HepG2 (cell line): Measurements from ENCODE around the gene ACADSB. TPM values are rescaled to one million over a fixed set of nuclear protein-coding genes. Genes with fewer than 3 reads are reported as not detected.

Source experiments
- ATRX ChIP-seq: sonication (generic); formaldehyde crosslinking; IDR thresholded peaks from 2 replicates; pipeline ENCODE4 v1.4.0; 2020; ENCODE audit warnings: missing genetic modification reagents, borderline replicate concordance
- CENPBD1 ChIP-seq: sonication (generic); formaldehyde crosslinking; IDR thresholded peaks from 2 replicates; pipeline ENCODE4 v1.8.0; 2022; ENCODE audit warnings: missing genetic modification reagents, low read depth, mild to moderate bottlenecking, borderline replicate concordance
- CREB3 ChIP-seq: sonication (generic); formaldehyde crosslinking; IDR thresholded peaks from 2 replicates; pipeline ENCODE4 v1.5.0; 2020; ENCODE audit warnings: missing genetic modification reagents
- EEA1 ChIP-seq: sonication (generic); formaldehyde crosslinking; IDR thresholded peaks from 2 replicates; pipeline ENCODE4 v1.5.1; 2020; ENCODE audit warnings: mild to moderate bottlenecking, missing genetic modification reagents, borderline replicate concordance
- ELF4 ChIP-seq: sonication (generic); formaldehyde crosslinking; IDR thresholded peaks from 2 replicates; pipeline ENCODE4 v1.5.0; 2020; ENCODE audit warnings: missing genetic modification reagents, mild to moderate bottlenecking, moderate library complexity, borderline replicate concordance
- HCFC1 ChIP-seq: fragments of 150-350 bp; IDR thresholded peaks from 2 replicates; pipeline ENCODE4 v1.6.1; 2014; ENCODE audit warnings: low read depth, low read length
- MBD4 ChIP-seq: IDR thresholded peaks from 2 replicates; pipeline ENCODE4 v1.6.1; 2012; ENCODE audit warnings: low read length, inconsistent platforms, borderline replicate concordance
- MLXIP ChIP-seq: sonication (generic); formaldehyde crosslinking; IDR thresholded peaks from 2 replicates; pipeline ENCODE4 v1.9.0; 2021; ENCODE audit warnings: missing genetic modification reagents, borderline replicate concordance
- NFIC ChIP-seq: IDR thresholded peaks from 2 replicates; pipeline ENCODE4 v1.6.1; 2012; ENCODE audit warnings: mild to moderate bottlenecking, low read length, inconsistent platforms
- NFKB2 ChIP-seq: sonication (generic); formaldehyde crosslinking; IDR thresholded peaks from 2 replicates; pipeline ENCODE4 v1.4.0; 2020; ENCODE audit warnings: missing genetic modification reagents, borderline replicate concordance
- SAP130 ChIP-seq: IDR thresholded peaks from 2 replicates; pipeline ENCODE4 v1.6.1; 2016; ENCODE audit warnings: low read depth
- SNAPC5 ChIP-seq: sonication (generic); formaldehyde crosslinking; IDR thresholded peaks from 2 replicates; pipeline ENCODE4 v1.8.1; 2023; ENCODE audit warnings: mild to moderate bottlenecking, missing genetic modification reagents, borderline replicate concordance
- SOX5 ChIP-seq: IDR thresholded peaks from 2 replicates; pipeline ENCODE4 v1.6.1; 2016; ENCODE audit warnings: borderline replicate concordance
- SRSF1 ChIP-seq: fragments of 200-400 bp; formaldehyde crosslinking; optimal IDR thresholded peaks from 2 replicates; pipeline ENCODE3; 2017; ENCODE audit warnings: mild to moderate bottlenecking, low read depth, low read length, moderate library complexity
- U2AF1 ChIP-seq: fragments of 200-400 bp; formaldehyde crosslinking; optimal IDR thresholded peaks from 2 replicates; pipeline ENCODE3; 2017; ENCODE audit warnings: mild to moderate bottlenecking, low read depth, low read length
- ZFP62 ChIP-seq: sonication (generic); formaldehyde crosslinking; IDR thresholded peaks from 2 replicates; pipeline ENCODE4 v1.4.0; 2020; ENCODE audit warnings: missing genetic modification reagents
- ZNF18 ChIP-seq: sonication (generic); formaldehyde crosslinking; IDR thresholded peaks from 2 replicates; pipeline ENCODE4 v1.8.0; 2022; ENCODE audit warnings: mild to moderate bottlenecking, missing genetic modification reagents; ENCODE audit not compliant: insufficient replicate concordance
- ZNF512 ChIP-seq: sonication (generic); formaldehyde crosslinking; IDR thresholded peaks from 2 replicates; pipeline ENCODE4 v1.4.0; 2020; ENCODE audit warnings: mild to moderate bottlenecking, missing genetic modification reagents
- ZNF639 ChIP-seq: conservative IDR thresholded peaks from 2 replicates; pipeline ENCODE4 v1.6.1; 2018; ENCODE audit warnings: missing genetic modification reagents
- ZNF7 ChIP-seq: IDR thresholded peaks from 2 replicates; pipeline ENCODE4 v1.6.1; 2016; ENCODE audit warnings: missing biosample characterization, missing genetic modification reagents
- polyA plus RNA-seq, 8 experiments: library from polyadenylated mRNA; depleted of rRNA in 3 of 8; stranded (reverse) in 7 of 8; unstranded in 1 of 8; fragments of >200 nt; fragmentation: Illumina TruSeq in 4 of 8; extraction: Trizol in 4 of 8; gene quantifications; 2 replicates each; pipeline versions ENCODE4 v1.2.1 to v1.2.3, GENCODE V29; 2011 to 2016; ENCODE audit warnings: low read depth in 4 of 8, missing spikeins in 1 of 8, mixed read lengths in 1 of 8; ENCODE audit not compliant: insufficient read depth in 1 of 8
- total RNA-seq, 5 experiments: library from RNA; depleted of rRNA; stranded (reverse); fragments of >200 nt; fragmentation: Illumina TruSeq; extraction: Trizol; gene quantifications; 2 replicates each; pipeline ENCODE4 v1.2.3, GENCODE V29; 2016; ENCODE audit warnings: low read depth in 1 of 5

ACADSB gene
- total and polyA plus RNA-seq, 2 of the 13 experiments (the other 11 are each of a cell fraction or from before 2014, with no cell fraction given) = 80.0 to 87.6 TPM

GRCh38 chr10:122980209-122981065, 28.4 kb upstream of the ACADSB start, which contains the start of gene PSTK (continued):
- peak; percentile 91 for TF ChIP-seq ZNF639 (CRISPR knock-in tag)
- no peak for TF ChIP-seq SNAPC5 (CRISPR knock-in tag)
- TF ChIP-seq CENPBD1 (CRISPR knock-in tag) = no peak
- no peak for TF ChIP-seq SRSF1
- peak; percentile 69 for TF ChIP-seq ZNF18 (CRISPR knock-in tag)
- TF ChIP-seq HCFC1 = peak; percentile 42
- peak; percentile 37; the same call in 1 of the 2 replicates for TF ChIP-seq SOX5 (CRISPR knock-in tag)
- TF ChIP-seq EEA1 (CRISPR knock-in tag) = no peak
- no peak for TF ChIP-seq ELF4
- TF ChIP-seq ATRX (CRISPR knock-in tag) = no peak
- peak; percentile 81 for TF ChIP-seq SAP130 (CRISPR knock-in tag)
- no peak for TF ChIP-seq NFIC
- TF ChIP-seq MLXIP (CRISPR knock-in tag) = 0 out of 2 replicates have a peak, but pooled peaks have one; percentile 25
- 0 out of 2 replicates have a peak, but pooled peaks have one; percentile 70 for TF ChIP-seq CREB3 (CRISPR knock-in tag)
- no peak for TF ChIP-seq U2AF1
- no peak for TF ChIP-seq MBD4
- TF ChIP-seq NFKB2 (CRISPR knock-in tag) = peak; percentile 76; the same call in 1 of the 2 replicates
- no peak for TF ChIP-seq ZNF7 (CRISPR knock-in tag)
- TF ChIP-seq ZFP62 (CRISPR knock-in tag) = no peak
- no peak for TF ChIP-seq ZNF512 (CRISPR knock-in tag)
